HG02763 (cell line): Measurements from ENCODE around the gene ZNF132.
"Not testable (repeated sequence)": the region's sequence is repeated elsewhere in the genome, so short reads cannot be mapped to it uniquely, and the experiment has no call there.

Experiments
- ATAC-seq: cut with Tn5 transposase; IDR thresholded peaks from one replicate; pipeline ENCODE4 v1.9.1; 2021; ENCODE audit warnings: mild to moderate bottlenecking, moderate library complexity; ENCODE audit not compliant: unreplicated experiment

Gene ZNF132

GRCh38 chr19:58408152-58409009 is 31.6 kb downstream of the ZNF132 start, which contains the start of gene ZNF584:
Gene ZNF584 (plus strand): TSS chr19:58408649. CDS start chr19:58409148, 499 bp downstream.
- ATAC-seq, result peak; percentile 94

- no peak for ATAC-seq
Measured at GRCh38 chr19:58407658-58408151, 32.2 kb downstream of the ZNF132 start.

DNA sequence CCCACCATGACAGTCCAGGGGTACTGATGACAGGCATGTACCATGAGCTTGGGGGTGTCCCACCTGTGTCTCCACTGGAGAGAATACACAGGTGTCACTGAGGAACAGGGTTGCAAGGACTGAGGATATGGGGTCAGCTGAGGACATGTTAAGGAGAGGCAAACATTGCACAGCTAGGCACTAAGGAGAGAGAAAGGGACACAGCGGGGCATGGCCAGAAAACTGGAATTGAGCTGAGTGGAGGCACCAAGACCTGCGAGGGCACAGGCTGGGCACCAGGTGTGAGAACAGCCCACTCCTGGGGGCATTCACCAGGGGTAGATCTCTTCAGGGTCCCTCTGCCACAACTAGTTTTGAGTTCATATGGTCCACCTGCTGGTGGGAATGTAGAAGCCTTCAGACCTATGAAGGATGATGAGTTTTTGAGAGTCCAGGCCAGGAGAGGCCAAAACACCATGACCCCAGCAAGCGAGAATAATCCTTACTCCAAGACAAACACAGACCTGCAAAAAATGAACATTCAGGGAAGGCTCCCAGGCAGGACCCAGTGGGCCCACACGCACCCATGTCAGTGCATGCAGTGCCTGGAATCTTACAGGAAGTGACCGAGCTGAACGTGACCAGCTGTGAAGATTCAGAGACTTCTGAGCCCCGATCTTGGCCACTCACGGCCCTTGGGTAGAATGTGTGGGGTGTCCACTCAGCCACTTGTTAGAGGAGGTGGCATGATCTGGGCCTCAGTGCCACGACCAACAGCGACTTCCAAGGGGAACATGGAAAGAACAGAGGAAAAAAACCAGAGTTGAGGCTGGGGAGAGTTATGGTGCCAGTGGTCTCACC is 32.9 kb downstream of the ZNF132 start:
- ATAC-seq, result no peak

DNA sequence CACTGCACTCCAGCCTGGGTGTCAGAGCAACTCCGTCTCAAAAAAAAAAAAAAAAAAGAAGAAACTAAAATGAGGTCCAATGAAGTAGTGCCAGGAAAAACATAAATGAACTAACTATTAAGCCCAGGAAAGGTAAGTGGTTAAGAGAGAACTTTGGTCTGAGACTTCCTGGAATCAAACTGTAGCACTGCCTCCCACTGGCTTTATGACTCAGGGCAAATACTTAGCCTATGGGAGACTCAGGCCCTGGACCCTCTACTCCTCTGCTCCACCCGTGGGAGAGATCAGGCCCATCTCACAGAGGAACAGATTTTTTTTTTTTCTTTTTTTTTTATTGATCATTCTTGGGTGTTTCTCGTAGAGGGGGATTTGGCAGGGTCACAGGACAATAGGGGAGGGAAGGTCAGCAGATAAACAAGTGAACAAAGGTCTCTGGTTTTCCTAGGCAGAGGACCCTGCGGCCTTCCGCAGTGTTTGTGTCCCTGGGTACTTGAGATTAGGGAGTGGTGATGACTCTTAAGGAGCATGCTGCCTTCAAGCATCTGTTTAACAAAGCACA is 36.0 kb downstream of the ZNF132 start:
- ATAC-seq, result not testable (repeated sequence)

DNA sequence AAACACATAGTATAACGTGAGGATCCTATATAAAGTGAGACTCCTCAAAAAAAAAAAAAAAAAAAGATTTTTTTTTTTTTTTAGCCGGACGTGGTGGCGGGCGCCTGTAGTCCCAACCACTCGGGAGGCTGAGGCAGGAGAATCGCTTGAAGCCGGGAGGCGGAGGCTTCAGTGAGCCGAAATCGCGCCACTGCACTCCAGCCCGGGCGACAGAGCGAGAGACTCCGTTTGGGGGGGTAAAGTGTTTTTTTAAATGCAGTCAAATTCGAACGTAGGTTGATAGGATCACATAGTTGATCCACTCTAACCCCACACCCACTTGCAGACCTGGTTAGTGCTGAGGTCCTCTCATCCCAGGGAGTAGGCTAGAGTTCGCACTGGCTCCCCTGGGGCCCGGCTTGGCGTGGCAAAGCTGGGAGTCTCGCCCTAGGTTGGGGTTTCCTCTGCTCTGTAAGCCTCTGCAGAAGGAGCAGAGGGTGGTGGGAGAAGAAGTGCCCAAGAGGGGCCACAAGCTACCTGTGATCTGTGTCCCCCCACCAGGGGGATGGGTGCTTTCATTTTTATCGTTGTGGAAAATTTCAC is 38.0 kb downstream of the ZNF132 start:
- ATAC-seq, result no peak

GRCh38 chr19:58400916-58401839 is 38.8 kb downstream of the ZNF132 start:
- ATAC-seq, result peak; percentile 99

DNA sequence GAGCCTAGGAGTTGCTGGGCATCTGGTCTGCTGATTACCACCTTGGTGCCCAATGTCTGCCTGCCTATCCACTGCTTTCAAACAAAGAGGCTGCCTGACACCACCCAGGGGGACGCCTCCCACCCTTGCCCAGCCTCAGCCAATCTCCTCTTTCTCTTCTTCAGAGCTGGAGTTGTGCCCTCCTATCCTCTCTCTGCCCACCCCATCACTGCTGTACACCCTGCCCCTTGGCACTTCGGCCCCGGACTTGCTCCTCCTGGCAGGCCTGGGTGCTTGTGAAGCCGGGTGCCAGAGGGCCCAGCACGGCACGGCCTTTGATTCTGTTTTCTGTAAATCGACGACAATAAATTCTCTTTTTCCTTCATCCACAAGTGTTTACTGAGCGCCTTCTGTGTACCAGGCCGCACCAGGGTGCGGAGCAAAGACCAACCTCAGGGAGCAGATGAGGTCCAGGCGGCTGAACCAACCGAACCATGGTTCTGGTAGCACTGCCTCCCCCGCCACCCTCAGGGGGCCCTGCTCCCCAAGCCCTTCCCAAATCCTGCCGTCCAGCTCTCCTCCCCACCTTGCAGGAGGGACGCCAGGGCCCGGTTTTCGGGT is 39.5 kb downstream of the ZNF132 start:
- no peak for ATAC-seq

GRCh38 chr19:58399903-58400302 is 40.0 kb downstream of the ZNF132 start:
- no peak for ATAC-seq

GRCh38 chr19:58398545-58398944 is 41.4 kb downstream of the ZNF132 start:
- no peak for ATAC-seq

DNA sequence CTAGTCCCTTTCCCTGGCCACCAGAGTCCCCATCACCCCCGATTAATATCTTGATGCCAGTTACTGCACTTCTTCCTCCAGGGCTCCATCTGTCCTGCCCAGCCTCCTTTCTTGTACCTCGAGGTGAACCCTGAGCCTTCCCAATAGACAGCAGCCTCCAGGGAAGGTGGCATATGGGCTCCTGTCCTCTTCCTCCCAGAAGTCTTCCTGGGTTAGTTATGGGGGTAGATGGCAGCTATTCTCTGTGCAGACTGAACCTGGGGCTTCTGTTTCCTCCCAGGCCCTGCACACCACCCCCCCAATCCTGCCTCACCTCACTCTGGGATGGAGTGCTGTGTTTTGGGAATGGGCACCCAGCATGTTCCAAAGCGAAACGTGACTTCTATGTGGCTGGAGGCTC is 41.9 kb downstream of the ZNF132 start:
- no peak for ATAC-seq

- ATAC-seq, result no peak
Measured at GRCh38 chr19:58397533-58398037, 42.4 kb downstream of the ZNF132 start.

GRCh38 chr19:58396691-58397532 is 43.0 kb downstream of the ZNF132 start:
- ATAC-seq, result no peak

DNA sequence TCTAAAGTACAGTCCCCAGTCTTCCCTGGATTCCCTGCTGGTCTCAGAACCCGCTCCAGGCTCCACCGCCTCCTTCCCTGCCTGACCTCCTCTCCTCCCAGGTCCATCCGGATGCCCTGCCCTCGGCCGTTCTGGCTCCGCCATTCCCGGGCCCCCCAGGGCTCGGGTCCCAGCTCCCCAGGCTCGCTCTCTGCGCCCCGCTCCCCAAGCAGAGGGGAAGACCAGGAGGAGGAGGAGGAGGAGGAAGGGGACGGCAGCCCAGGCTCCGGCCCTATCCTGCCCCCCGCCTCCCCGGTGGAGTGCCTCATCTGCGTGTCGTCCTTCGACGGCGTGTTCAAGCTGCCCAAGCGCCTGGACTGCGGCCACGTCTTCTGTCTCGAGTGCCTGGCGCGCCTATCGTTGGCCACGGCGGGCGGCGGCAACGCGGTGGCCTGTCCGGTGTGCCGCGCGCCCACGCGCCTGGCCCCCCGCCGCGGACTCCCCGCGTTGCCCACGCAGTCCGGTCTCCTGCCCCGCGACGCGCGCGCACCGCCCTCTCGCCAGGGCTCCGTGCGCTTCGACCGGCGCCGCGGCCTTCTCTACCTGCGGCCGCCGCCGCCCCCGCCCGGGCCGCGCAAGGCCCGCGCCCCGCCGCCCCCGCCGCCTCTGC is 43.9 kb downstream of the ZNF132 start:
- ATAC-seq, result no peak

DNA sequence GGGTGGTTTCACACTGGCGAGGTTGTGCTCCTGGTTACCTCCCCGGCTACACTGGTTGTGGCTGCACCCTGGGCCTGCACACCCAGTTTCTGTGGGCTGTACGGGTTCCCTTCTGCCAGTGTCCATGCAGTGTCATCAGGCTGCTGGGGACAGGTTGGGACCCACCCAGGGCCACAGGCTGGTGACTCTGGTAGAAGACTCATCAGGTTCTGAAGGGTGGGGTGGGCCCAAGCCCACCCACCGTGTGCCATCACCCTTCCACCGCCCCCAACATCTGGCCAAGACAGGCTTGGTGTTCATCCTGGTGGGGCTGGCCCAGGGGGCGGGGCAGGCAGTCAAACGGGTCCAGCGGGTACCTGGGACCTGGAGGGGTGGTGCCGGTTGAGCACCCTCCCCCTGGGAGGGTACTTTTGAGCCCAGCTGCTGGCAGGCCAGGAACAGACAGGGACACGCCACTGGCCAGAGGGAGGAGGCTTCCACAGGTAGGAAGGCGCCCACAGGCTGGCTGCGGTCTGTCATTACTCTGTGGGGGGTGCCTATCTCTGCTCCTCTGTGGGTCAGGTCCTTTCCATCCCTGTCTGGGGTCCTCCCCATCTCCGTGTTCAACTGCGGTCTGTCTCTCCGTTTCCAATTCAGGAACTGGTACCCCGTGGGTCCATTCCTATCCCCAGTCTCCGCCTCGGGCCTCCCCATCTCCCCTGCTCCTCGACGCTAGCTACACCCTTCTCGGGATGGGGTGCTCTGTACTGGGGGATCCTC is 44.6 kb downstream of the ZNF132 start, which contains the start of gene RNF225:
Gene RNF225, plus strand, starts transcription at position 437 of the 759 bp plus-strand sequence. CDS start 434 bp downstream, outside the sequence.
- no peak for ATAC-seq

GRCh38 chr19:58394821-58395219 is 45.1 kb downstream of the ZNF132 start:
- no peak for ATAC-seq

DNA sequence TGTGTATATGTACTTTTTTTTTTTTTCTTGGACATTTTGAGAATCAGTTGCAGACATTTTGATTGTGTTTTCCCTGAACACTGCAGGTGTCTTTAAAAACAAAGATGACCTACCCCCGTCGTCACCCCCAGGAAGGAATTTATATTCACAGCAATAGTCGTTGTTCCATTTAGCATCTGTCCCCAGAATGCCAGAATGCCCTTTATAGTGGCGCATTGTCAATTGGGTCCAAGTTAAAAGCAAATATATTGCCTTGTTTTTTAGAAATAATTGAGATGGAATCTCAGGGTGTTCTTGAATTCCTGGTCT is 46.3 kb downstream of the ZNF132 start:
- no peak for ATAC-seq
